ENCODE measurements around the gene ANKFY1.

DNA sequence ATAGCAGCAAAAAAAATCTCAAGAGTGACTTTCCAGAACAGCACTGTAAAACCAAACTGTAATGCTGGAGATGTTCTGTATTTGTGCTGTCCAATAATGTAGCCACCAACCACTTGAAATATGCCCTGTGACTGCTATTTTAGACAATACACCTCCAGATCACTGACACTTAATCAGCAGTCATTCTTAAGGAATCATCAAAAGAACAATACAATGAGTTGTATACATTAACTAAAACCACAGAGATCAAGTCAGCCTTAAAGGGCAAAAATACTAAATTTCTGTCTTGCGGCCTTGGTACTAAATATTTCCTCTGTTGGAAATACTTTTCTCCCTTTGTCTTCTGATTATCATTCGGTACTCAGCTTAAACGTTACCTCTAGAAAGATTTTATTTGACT lies 33.6 kb upstream of the ANKFY1 start:
- TF ChIP-seq EZH2phosphoT487 (IDR thresholded peaks at IDR 0.05; ENCODE audit: low read depth), result no peak
- TF ChIP-seq, protein P1, sequence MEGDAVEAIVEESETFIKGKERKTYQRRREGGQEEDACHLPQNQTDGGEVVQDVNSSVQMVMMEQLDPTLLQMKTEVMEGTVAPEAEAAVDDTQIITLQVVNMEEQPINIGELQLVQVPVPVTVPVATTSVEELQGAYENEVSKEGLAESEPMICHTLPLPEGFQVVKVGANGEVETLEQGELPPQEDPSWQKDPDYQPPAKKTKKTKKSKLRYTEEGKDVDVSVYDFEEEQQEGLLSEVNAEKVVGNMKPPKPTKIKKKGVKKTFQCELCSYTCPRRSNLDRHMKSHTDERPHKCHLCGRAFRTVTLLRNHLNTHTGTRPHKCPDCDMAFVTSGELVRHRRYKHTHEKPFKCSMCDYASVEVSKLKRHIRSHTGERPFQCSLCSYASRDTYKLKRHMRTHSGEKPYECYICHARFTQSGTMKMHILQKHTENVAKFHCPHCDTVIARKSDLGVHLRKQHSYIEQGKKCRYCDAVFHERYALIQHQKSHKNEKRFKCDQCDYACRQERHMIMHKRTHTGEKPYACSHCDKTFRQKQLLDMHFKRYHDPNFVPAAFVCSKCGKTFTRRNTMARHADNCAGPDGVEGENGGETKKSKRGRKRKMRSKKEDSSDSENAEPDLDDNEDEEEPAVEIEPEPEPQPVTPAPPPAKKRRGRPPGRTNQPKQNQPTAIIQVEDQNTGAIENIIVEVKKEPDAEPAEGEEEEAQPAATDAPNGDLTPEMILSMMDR (IDR thresholded peaks at IDR 0.05; ENCODE audit: low read depth, low read length), result no peak
